GM12874 (cell line): ENCODE results near the gene ARID1B.
A peak's percentile ranks its signal among the peaks of the same experiment; 100 is the strongest.

ENCODE experiments used
- TF ChIP-seq, protein P1 (sequence below): IDR thresholded peaks from 2 replicates; pipeline ENCODE4 v1.5.1; 2011; ENCODE audit warnings: low read depth, mild to moderate bottlenecking, control low read depth, low read length, moderate library complexity; ENCODE audit not compliant: insufficient read depth

Gene ARID1B

DNA sequence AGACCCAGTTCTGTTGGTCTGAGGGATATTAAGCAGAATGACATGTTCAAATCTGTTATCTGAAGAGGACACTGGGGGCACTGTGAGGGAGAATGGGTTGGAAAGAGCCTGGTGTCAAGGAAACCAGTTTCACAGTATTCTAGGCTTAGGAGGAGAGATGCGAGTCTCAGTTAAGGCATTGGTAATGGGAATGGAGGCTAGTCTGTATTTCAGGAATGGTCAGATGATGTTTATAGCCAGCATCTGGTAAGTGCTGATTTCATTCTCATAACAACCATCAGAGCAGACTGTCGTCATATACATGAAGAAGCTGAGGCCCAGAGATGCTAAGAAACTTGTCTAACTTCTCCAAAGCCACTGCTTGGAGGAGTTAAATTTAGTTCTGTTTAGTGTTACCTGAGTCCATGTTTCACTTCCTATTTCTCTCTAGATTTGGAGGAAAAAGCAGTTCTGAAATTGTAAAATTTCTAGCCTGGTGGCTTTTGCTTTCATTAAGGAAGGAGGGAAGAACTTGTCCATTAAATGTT lies 242.0 kb downstream of the ARID1B start:
- TF ChIP-seq, protein P1, sequence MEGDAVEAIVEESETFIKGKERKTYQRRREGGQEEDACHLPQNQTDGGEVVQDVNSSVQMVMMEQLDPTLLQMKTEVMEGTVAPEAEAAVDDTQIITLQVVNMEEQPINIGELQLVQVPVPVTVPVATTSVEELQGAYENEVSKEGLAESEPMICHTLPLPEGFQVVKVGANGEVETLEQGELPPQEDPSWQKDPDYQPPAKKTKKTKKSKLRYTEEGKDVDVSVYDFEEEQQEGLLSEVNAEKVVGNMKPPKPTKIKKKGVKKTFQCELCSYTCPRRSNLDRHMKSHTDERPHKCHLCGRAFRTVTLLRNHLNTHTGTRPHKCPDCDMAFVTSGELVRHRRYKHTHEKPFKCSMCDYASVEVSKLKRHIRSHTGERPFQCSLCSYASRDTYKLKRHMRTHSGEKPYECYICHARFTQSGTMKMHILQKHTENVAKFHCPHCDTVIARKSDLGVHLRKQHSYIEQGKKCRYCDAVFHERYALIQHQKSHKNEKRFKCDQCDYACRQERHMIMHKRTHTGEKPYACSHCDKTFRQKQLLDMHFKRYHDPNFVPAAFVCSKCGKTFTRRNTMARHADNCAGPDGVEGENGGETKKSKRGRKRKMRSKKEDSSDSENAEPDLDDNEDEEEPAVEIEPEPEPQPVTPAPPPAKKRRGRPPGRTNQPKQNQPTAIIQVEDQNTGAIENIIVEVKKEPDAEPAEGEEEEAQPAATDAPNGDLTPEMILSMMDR, result 0 out of 2 replicates have a peak, but pooled peaks have one; percentile 18

DNA sequence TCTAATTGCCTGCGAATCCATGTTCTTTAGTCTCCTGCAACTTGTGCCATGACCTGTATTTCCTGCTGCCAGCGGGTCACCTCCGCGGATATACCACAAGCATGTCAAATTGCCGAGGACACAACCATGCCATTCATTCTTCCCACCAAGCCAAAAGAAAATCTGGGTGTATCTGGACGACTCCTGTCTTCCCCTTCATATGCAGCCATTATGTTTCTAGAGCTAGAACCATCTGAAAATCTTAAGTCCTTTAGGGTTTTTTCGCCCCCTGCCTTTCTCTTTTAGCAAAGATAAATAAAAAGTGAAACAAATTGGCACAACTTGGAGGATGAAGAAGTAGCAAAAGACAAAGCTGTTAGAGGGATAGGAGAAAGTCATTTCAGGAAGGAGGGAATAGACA lies 242.6 kb downstream of the ARID1B start:
- TF ChIP-seq, protein P1, result no peak

DNA sequence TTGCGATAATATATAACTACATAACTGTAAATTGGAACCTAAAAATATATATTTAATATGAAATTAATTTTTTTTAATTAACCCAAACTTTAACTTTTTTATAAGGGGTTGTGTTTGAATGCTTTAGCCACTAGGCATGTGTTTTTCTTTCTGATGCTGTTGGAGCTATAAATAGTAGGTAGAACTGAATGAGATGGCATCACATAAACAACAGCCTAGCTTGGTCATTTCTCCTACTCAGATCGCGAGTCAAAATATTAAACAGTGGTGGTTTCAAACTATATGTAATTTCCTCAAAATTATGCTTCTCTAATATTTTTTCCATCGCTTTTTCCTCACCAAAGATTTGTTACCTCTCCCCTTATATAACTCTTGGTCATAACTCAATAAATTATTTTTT lies 243.2 kb downstream of the ARID1B start:
- TF ChIP-seq, protein P1, result no peak

DNA sequence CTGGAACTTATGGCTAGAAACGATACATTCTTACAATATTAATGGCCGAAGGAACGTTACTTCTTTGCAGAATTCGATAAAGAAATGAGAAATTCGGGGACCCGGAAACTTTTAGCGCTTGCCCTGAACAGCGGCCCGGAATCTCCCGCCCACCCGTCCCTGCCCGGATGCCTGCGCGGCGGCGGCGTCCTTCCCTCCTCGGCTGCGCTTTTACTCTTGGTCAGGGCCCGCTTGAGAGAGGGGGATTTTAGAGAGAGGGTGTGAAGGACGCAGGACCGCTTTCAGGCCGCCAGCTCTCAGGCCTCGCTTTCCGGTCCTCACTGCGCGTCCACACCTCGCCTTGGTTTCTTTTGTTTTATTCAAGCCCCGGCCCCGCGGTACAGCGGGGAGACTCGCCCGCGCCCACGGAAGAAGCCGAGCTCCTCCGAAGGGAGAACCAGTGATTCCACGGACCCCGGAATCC lies 243.7 kb downstream of the ARID1B start:
- TF ChIP-seq, protein P1, result no peak

DNA sequence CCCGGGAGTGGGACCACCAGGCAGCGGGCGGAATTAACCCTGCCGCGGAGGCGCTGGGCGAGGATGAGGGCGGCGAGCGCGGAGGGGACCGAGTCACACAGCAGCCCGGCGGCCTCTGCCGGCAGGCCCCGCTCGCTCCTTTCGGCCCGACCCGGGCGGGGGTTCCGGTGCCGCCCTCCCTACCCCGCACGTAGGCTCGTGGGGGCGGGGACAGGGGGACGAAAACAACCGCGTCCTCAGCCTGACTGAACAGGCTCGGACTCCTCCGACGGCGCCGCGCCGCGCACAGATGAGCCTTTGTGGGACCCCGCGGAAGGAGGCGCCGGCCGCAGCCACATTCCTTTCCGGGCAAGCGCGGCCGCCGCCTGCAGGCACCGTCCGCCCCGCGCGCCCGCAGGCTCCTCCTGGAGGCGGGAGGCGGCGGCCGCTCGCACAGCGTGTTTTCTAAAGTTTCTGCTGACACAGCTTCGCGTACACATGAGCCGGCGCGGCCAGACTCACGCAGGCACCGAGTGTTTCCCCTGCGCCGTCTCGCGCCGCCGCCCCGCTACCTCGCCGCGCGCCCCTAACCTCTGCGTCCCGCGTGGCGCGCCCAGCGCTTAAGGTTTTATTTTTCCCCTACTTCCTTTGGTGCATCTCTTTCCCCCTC lies 244.3 kb downstream of the ARID1B start:
- TF ChIP-seq, protein P1, result peak; percentile 26

DNA sequence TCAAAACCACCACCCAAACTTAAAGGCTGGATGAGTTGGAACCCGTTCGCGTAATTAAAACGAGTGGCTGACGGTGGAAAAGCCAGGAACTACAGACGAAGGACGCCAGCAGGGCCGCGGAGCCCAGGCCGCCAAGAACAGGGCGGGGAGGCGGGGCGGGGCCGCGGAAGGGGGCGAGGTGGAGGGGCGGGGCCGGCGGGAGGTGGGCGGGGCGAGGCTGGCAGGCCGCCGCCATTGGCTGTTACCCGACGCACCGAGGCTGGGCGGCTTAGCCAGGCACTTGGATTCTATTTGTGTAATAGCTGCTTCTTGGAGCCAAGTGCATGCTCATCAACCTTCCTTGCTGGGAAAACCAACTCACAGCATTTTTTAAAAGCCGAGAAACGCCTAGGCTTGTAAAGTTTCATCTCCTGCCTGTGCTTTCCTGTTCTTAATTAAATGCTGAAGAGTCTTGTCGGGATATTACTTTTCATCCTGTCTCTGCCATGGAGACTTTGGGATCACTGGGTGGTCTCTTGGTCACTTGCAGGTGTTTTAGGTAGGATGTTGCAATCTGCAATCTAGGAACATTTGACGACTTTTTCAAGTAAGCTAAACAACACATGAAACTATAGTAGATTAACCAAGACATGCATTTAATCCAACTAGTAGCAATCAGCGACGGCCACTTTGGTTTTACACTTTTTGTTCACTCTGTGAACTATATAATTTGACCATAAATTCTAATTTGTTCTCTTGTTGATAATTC lies 245.0 kb downstream of the ARID1B start:
- TF ChIP-seq, protein P1, result no peak

DNA sequence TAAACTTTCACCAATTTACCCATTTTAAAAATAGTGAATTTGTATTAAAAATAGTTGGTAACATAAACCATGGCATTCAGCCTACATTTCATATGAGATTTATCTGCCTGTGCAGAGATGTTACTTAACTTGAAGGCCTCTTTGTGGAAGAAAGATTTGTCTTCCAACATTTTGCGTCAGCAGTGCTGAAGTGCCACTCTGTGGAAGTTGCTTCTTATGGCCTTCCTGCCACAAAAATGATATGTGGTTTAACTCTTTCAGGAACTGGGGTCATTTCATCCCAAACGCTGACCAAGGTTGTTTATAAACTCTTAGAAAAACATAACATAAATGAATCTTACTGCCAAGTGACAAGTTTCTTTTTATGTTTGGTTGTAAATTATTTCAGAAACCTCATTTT lies 246.8 kb downstream of the ARID1B start:
- TF ChIP-seq, protein P1, result no peak
